Esophagus muscularis mucosa (tissue), 4 donors: ENCODE data around the gene SCRG1. TPM values are rescaled to one million over a fixed set of nuclear protein-coding genes. Genes with fewer than 3 reads are reported as not detected.

Experiments
- DNase-seq: peaks from one replicate; pipeline ENCODE4 v3.0.0-alpha.2; 2017; ENCODE audit errors: extremely low spot score
- H3K27ac ChIP-seq, 4 donors: fragments of 200-600 bp; sonication (generic); replicated peaks in 1 of 4; 1 replicate in 3 of 4; 2 replicates in 1 of 4; pipeline ENCODE4 v1.5.1; 2016 to 2019; ENCODE audit warnings: mild to moderate bottlenecking in 1 of 4
- H3K27me3 ChIP-seq, 4 donors: fragments of 200-600 bp; sonication (generic); one replicate each; pipeline versions ENCODE4 v1.5.1 to v1.6.0; 2016 to 2019
- H3K36me3 ChIP-seq, 4 donors: fragments of 200-600 bp; sonication (generic); one replicate each; pipeline ENCODE4 v1.5.1; 2016 to 2019
- H3K4me1 ChIP-seq, 4 donors: fragments of 200-600 bp; sonication (generic); one replicate each; pipeline ENCODE4 v1.5.1; 2016 to 2019
- H3K4me3 ChIP-seq, 4 donors: fragments of 200-600 bp; sonication (generic); 1 replicate in 2 of 4; 2 replicates in 2 of 4; pipeline ENCODE4 v1.5.1; 2016 to 2019; ENCODE audit warnings: mild to moderate bottlenecking in 4 of 4, moderate library complexity in 1 of 4
- H3K9me3 ChIP-seq, 4 donors: fragments of 200-600 bp; sonication (generic); 1 replicate in 3 of 4; 2 replicates in 1 of 4; pipeline ENCODE4 v1.5.1; 2016 to 2019
- CTCF ChIP-seq, 3 experiments: fragments of 200-600 bp in 2 of 3; fragments of 450-650 bp in 1 of 3; sonication (generic) in 2 of 3; IDR thresholded peaks; one replicate each; pipeline ENCODE4 v1.5.1; 2017 to 2019; ENCODE audit warnings: antibody characterized with exemption in 3 of 3, mild to moderate bottlenecking in 2 of 3, moderate library complexity in 1 of 3
- EP300 ChIP-seq: sonication (generic); formaldehyde crosslinking; IDR thresholded peaks from one replicate; pipeline ENCODE4 v1.6.1; 2017; ENCODE audit warnings: antibody characterized with exemption
- POLR2A ChIP-seq: fragments of 450-650 bp; IDR thresholded peaks from one replicate; pipeline ENCODE4 v1.6.1; 2017; ENCODE audit warnings: antibody characterized with exemption, moderate library complexity, mild to moderate bottlenecking, low read depth
- POLR2AphosphoS5 ChIP-seq, 2 donors: sonication (generic); formaldehyde crosslinking; IDR thresholded peaks; one replicate each; pipeline ENCODE4 v1.6.1; 2017; ENCODE audit warnings: antibody characterized with exemption in 2 of 2
- WGBS: methylation state at CpG from one replicate; pipeline ENCODE4 v1.1.5; 2018; 5-methylcytosine and 5-hydroxymethylcytosine counted together
- intact Hi-C: fragments of 100-400 bp; cut with DNase I; formaldehyde crosslinking; loops from one replicate; pipeline ENCODE4 v1.15.1; 2023
- small RNA-seq, 3 donors: library from RNA; depleted of rRNA; stranded (forward); fragments of <200 nt; gene quantifications; one replicate each; pipeline ENCODE3, GENCODE V24; 2016
- total RNA-seq, 4 donors: library from RNA; depleted of rRNA; stranded (reverse); fragments of >200 nt; gene quantifications; one replicate each; pipeline versions ENCODE4 v1.1.0 to v1.2.1, GENCODE V29; 2016

Gene SCRG1
- total RNA-seq, 4 donors from 2014 or later: 2.3 to 3.0 (median 2.7) TPM

GRCh38 chr4:173337463-173337862 lies 61.5 kb downstream of the SCRG1 start:
- no peak for TF ChIP-seq POLR2AphosphoS5 (IDR thresholded peaks at IDR 0.05)
- no peak for TF ChIP-seq CTCF (IDR thresholded peaks at IDR 0.05)
- no peak for TF ChIP-seq POLR2A
- no peak for TF ChIP-seq EP300
- Histone ChIP-seq H3K27me3 (no peaks in the 10 kb centered on the region), H3K4me3 (no peak overlapping the region), H3K9me3 (no peaks in the 10 kb centered on the region), H3K36me3 (peaks cover 0 to 4% (median 0%) of the 10 kb centered on the region in 4 donors), H3K27ac (no peak overlapping the region), H3K4me1 (peaks cover 5 to 16% (median 15%) of the 10 kb centered on the region in 4 donors)
- no peak for DNase-seq
- intact Hi-C loops: no loop called here
- WGBS: 96% methylated on average over 2 of the region's 2 CpGs

- intact Hi-C loops: loop anchor here (2.0 to 5.0 kb wide), 2 partner anchors 34 to 82 kb away; no protein-coding TSS in a partner anchor
- peak overlapping the region; percentile 86 to 95 (median 94) for H3K4me3 ChIP-seq
- TF ChIP-seq EP300 (no peak), POLR2AphosphoS5 (IDR thresholded peaks at IDR 0.05) (peak; percentile 6 to 59)
- no peaks in the 10 kb centered on the region for H3K9me3 ChIP-seq
- H3K4me1 ChIP-seq: peaks cover 14 to 36% (median 36%) of the 10 kb centered on the region in 4 donors
- no peaks in the 10 kb centered on the region for H3K27me3 ChIP-seq
- WGBS: 7% methylated on average over 22 of the region's 52 CpGs
- H3K36me3 ChIP-seq: peaks cover 0 to 27% (median 12%) of the 10 kb centered on the region in 4 donors
- peak overlapping the region; percentile 77 to 100 (median 98) for H3K27ac ChIP-seq
- no peak for DNase-seq
These were observed 63.8 kb downstream of the SCRG1 start for GRCh38 chr4:173334891-173335752.

Small RNAs within 50 kb of the gene (small RNA-seq; reads per million reads assigned to genes)
- gene RNU6-1096P: 0 reads per million in 3 donors

Other genes starting within 250 kb of the SCRG1 start
- 10 to 100 TPM in 3 of 4 donors, 1 to 10 TPM in 1; 9.6 to 20.2 (median 12.9) TPM for gene GALNT7, start 230.3 kb downstream of the SCRG1 start, total RNA-seq
- 10 to 100 TPM; 35.7 to 69.7 (median 46.2) TPM for gene HMGB2, start 64.8 kb downstream of the SCRG1 start, total RNA-seq
- 10 to 100 TPM; 39.6 to 56.2 (median 43.7) TPM for gene SAP30, start 28.2 kb downstream of the SCRG1 start, total RNA-seq
- 100 to 1,000 TPM in 3 of 4 donors, 10 to 100 TPM in 1; 77.7 to 165 (median 138) TPM for gene HAND2, start 131.1 kb upstream of the SCRG1 start, total RNA-seq